Upper lobe of left lung (tissue), 4 donors: Measurements from ENCODE around the gene KRT33A.

Source experiments
- EP300 ChIP-seq, 4 donors: sonication (generic); formaldehyde crosslinking; IDR thresholded peaks; one replicate each; pipeline ENCODE4 v1.5.1; 2017; ENCODE audit warnings: antibody characterized with exemption in 4 of 4, control low read depth in 2 of 4
- POLR2A ChIP-seq, 4 donors: fragments of 450-650 bp; IDR thresholded peaks; one replicate each; pipeline ENCODE4 v1.5.1; 2016 to 2017; ENCODE audit warnings: antibody characterized with exemption in 4 of 4, mild to moderate bottlenecking in 2 of 4
- TF ChIP-seq, protein P1 (sequence below), 6 experiments: fragments of 450-650 bp in 4 of 6; fragments of 200-600 bp in 2 of 6; sonication (generic) in 2 of 6; IDR thresholded peaks; one replicate each; pipeline ENCODE4 v1.5.1; 2016 to 2019; ENCODE audit warnings: antibody characterized with exemption in 6 of 6

DNA sequence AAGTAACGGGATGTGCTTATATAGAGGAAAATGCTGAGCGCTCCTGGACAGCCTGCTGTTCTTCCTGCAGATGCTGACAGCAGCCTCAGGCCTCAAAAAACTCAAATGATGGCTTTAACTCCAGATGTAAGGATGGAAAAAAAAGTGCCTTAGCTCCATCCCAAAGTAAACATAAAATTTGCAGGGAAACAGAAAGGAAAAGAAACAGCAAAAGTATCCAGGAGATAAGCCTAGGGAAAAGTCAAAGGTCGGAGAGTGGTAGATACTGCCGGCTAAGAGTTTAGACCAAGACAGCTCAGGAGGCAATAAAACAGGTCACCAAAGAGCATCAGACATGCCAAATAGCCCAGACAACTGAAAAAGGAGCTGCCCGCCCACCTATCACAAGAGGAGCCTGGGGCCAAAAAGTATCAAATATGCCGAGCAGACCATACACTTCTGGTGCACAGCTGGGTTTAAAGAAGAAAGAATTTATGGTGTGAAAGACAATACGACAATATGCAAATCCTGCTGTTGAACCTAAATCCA, 39.8 kb upstream of the KRT33A start:
- TF ChIP-seq EP300 (IDR thresholded peaks at IDR 0.05) = no peak
- TF ChIP-seq, protein P1, sequence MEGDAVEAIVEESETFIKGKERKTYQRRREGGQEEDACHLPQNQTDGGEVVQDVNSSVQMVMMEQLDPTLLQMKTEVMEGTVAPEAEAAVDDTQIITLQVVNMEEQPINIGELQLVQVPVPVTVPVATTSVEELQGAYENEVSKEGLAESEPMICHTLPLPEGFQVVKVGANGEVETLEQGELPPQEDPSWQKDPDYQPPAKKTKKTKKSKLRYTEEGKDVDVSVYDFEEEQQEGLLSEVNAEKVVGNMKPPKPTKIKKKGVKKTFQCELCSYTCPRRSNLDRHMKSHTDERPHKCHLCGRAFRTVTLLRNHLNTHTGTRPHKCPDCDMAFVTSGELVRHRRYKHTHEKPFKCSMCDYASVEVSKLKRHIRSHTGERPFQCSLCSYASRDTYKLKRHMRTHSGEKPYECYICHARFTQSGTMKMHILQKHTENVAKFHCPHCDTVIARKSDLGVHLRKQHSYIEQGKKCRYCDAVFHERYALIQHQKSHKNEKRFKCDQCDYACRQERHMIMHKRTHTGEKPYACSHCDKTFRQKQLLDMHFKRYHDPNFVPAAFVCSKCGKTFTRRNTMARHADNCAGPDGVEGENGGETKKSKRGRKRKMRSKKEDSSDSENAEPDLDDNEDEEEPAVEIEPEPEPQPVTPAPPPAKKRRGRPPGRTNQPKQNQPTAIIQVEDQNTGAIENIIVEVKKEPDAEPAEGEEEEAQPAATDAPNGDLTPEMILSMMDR (IDR thresholded peaks at IDR 0.05) = no peak
- TF ChIP-seq POLR2A (IDR thresholded peaks at IDR 0.05) = no peak
